Measurements from ENCODE around the gene RGN. TPM values are rescaled to one million over a fixed set of nuclear protein-coding genes. Genes with fewer than 3 reads are reported as not detected.
A peak's percentile ranks its signal among the peaks of the same experiment; 100 is the strongest.
"Not testable (repeated sequence)": the region's sequence is repeated elsewhere in the genome, so short reads cannot be mapped to it uniquely, and the experiment has no call there.

The RGN gene
- total RNA-seq, 1 donor, result 2.4 TPM

DNA sequence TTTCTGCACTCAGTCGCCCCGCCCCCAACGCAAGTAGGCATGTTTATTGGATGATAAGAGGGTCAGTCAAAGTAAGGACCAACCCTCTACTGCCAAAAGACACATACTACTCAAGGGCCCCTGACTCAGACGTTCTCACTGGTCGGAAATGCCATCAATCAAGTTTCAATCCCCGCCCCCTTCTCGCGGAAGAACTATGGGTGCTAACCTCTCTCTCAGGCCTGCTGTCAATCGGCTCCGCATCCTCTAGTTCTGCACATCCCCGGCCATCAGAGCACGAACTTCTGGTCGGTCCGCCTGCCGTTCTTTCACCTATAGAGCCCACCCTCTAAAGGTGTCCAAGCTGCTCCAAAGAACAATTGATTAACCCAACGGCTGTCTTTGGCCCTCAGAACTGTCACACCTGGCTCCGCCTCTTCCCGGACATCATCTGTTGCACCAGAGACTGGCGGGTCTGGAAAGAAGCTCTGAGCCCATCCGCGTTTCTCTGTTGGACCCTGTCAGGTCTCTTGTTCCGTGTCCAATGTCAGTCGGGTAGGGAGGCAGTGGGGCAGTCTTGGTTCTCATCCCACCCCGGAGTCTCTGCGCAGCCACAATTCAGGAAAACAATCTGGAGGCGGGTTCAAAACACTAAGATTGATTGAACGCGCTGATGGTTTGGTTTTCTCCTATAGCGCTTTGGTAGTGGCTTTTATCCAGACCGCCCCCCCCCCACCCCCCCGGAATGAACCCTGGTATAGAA, 51.1 kb downstream of the RGN start:
- H3K4me3 ChIP-seq (ENCODE audit: low read depth, low read length), result peak overlapping the region; percentile 65
- DNase-seq (ENCODE audit: low read depth), result peak; percentile 97
- no peak for TF ChIP-seq CTCF (IDR thresholded peaks at IDR 0.05; ENCODE audit: insufficient read depth, low read length)

- DNase-seq (ENCODE audit: low read depth), result no peak
- no peak for TF ChIP-seq CTCF (IDR thresholded peaks at IDR 0.05; ENCODE audit: insufficient read depth, low read length)
- H3K4me3 ChIP-seq (ENCODE audit: low read depth, low read length), result peak overlapping the region; percentile 65
These were observed 51.7 kb downstream of the RGN start for GRCh38 chrX:47129899-47130358.

- H3K4me3 ChIP-seq (ENCODE audit: low read depth, low read length), result no peak overlapping the region
- TF ChIP-seq CTCF (IDR thresholded peaks at IDR 0.05; ENCODE audit: insufficient read depth, low read length), result no peak
- DNase-seq (ENCODE audit: low read depth), result no peak
These were observed 55.2 kb downstream of the RGN start for GRCh38 chrX:47133493-47133892.

- DNase-seq (ENCODE audit: low read depth), result peak; percentile 43
- H3K4me3 ChIP-seq (ENCODE audit: low read depth, low read length), result not testable (repeated sequence)
These were observed 57.4 kb downstream of the RGN start for GRCh38 chrX:47135650-47136049.

- H3K4me3 ChIP-seq (ENCODE audit: low read depth, low read length), result no peak overlapping the region
- DNase-seq (ENCODE audit: low read depth), result no peak
- no peak for TF ChIP-seq CTCF (IDR thresholded peaks at IDR 0.05; ENCODE audit: insufficient read depth, low read length)
These were observed 59.9 kb downstream of the RGN start for GRCh38 chrX:47138171-47138570.

Small RNA genes within 50 kb of the gene (small RNA-seq; reads per million reads assigned to genes)
- gene RNU12-2P (not detected), gene RNU6-1189P (not detected)

Other genes starting within 250 kb of the RGN start
- 7.4 and 23.3 TPM in 2 replicates for gene RP2, start 241.4 kb upstream of the RGN start, total RNA-seq (ENCODE audit: low replicate concordance)
- gene JADE3, start 166.0 kb upstream of the RGN start, total RNA-seq (ENCODE audit: low replicate concordance), result 3.9 and 5.9 TPM in 2 replicates
- 45.5 and 94.4 TPM in 2 replicates for gene NDUFB11, start 66.3 kb downstream of the RGN start, total RNA-seq (ENCODE audit: low replicate concordance)
- gene RBM10, start 66.8 kb downstream of the RGN start, total RNA-seq (ENCODE audit: low replicate concordance), result 22.7 and 37.9 TPM in 2 replicates
- 93.3 and 214 TPM in 2 replicates for gene UBA1, start 115.4 kb downstream of the RGN start, total RNA-seq (ENCODE audit: low replicate concordance)
- gene CDK16, start 140.2 kb downstream of the RGN start, total RNA-seq (ENCODE audit: low replicate concordance), result 25.3 and 91.6 TPM in 2 replicates
- gene USP11, start 154.6 kb downstream of the RGN start, total RNA-seq (ENCODE audit: low replicate concordance), result 11.0 and 41.8 TPM in 2 replicates

All from fibroblast of the aortic adventitia (primary cell).